Adrenal gland (tissue), 5 donors: ENCODE results near the gene FAM221B.

Source experiments
- CTCF ChIP-seq, 6 experiments: fragments of 450-650 bp in 4 of 6; fragments of 200-600 bp in 2 of 6; sonication (generic) in 1 of 6; IDR thresholded peaks; 1 replicate in 5 of 6; 2 replicates in 1 of 6; pipeline versions ENCODE4 v1.5.1 to v1.8.0; 2016 to 2021; ENCODE audit warnings: antibody characterized with exemption in 6 of 6, mild to moderate bottlenecking in 2 of 6, moderate library complexity in 1 of 6
- POLR2A ChIP-seq, 2 donors: fragments of 450-650 bp; IDR thresholded peaks; one replicate each; pipeline ENCODE4 v1.6.1; 2017; ENCODE audit warnings: antibody characterized with exemption in 2 of 2, mild to moderate bottlenecking in 2 of 2, moderate library complexity in 1 of 2
- donor health status: DM: no; HTN: no; CAD: no.

DNA sequence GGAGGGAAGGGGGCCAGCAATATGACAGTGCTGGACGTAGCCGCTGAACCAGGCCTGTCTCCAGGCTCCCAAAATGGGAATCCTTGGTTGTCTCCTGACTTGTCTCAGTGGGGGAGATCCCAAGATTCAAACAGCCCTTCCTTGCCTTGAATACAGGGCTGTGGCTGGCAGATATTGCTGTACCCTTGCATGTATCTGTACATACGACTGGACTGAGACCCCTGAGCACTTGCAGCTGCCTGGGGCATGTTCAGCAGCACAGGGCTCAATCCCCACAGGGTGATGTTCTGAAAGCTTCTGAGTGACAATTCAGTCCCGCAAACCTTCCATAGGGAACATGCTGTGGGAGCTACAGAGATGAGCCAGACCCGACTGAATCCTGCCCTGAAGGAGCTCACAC is 28.4 kb upstream of the FAM221B start:
- TF ChIP-seq CTCF (IDR thresholded peaks at IDR 0.05) (no peak), POLR2A (IDR thresholded peaks at IDR 0.05) (no peak)
